ENCODE results near the gene HIPK1.
"Not testable (repeated sequence)": the region's sequence is repeated elsewhere in the genome, so short reads cannot be mapped to it uniquely, and the experiment has no call there.

Gene HIPK1

GRCh38 chr1:113982949-113983348 is 53.8 kb downstream of the HIPK1 start:
- DNase-seq (ENCODE audit: low read depth): no peak

GRCh38 chr1:113983391-113983790 is 54.3 kb downstream of the HIPK1 start:
- DNase-seq (ENCODE audit: low read depth): no peak

- DNase-seq (ENCODE audit: low read depth): no peak
These were observed 54.7 kb downstream of the HIPK1 start for GRCh38 chr1:113983826-113984225.

GRCh38 chr1:113984710-113985109 is 55.6 kb downstream of the HIPK1 start:
- no peak for DNase-seq (ENCODE audit: low read depth)

GRCh38 chr1:113986802-113987201 is 57.7 kb downstream of the HIPK1 start:
- DNase-seq (ENCODE audit: low read depth): no peak

- DNase-seq (ENCODE audit: low read depth): no peak
These were observed 58.1 kb downstream of the HIPK1 start for GRCh38 chr1:113987259-113987658.

GRCh38 chr1:113990530-113990929 is 61.4 kb downstream of the HIPK1 start:
- no peak for DNase-seq (ENCODE audit: low read depth)

GRCh38 chr1:113990961-113991360 is 61.8 kb downstream of the HIPK1 start:
- DNase-seq (ENCODE audit: low read depth): no peak

- DNase-seq (ENCODE audit: low read depth): no peak
These were observed 62.4 kb downstream of the HIPK1 start for GRCh38 chr1:113991467-113991997.

- DNase-seq (ENCODE audit: low read depth): no peak
These were observed 63.9 kb downstream of the HIPK1 start for GRCh38 chr1:113993072-113993471.

GRCh38 chr1:113993766-113994165 is 64.6 kb downstream of the HIPK1 start:
- no peak for DNase-seq (ENCODE audit: low read depth)

GRCh38 chr1:113995382-113995781 is 66.3 kb downstream of the HIPK1 start:
- no peak for DNase-seq (ENCODE audit: low read depth)

GRCh38 chr1:113998361-113998760 is 69.2 kb downstream of the HIPK1 start:
- no peak for DNase-seq (ENCODE audit: low read depth)

GRCh38 chr1:113999233-113999632 is 70.1 kb downstream of the HIPK1 start:
- DNase-seq (ENCODE audit: low read depth): no peak

- DNase-seq (ENCODE audit: low read depth): no peak
These were observed 70.7 kb downstream of the HIPK1 start for GRCh38 chr1:113999799-114000198.

- no peak for DNase-seq (ENCODE audit: low read depth)
These were observed 71.3 kb downstream of the HIPK1 start for GRCh38 chr1:114000406-114000805.

GRCh38 chr1:114002492-114003239 is 73.5 kb downstream of the HIPK1 start:
- DNase-seq (ENCODE audit: low read depth): no peak

- DNase-seq (ENCODE audit: low read depth): no peak
These were observed 74.3 kb downstream of the HIPK1 start for GRCh38 chr1:114003431-114003830.

- not testable (repeated sequence) for DNase-seq (ENCODE audit: low read depth)
These were observed 77.7 kb downstream of the HIPK1 start for GRCh38 chr1:114006825-114007224.

- DNase-seq (ENCODE audit: low read depth): peak; percentile 27
These were observed 79.4 kb downstream of the HIPK1 start for GRCh38 chr1:114008480-114008941.

GRCh38 chr1:114008993-114009392 is 79.9 kb downstream of the HIPK1 start:
- no peak for DNase-seq (ENCODE audit: low read depth)

GRCh38 chr1:114009393-114009792 is 80.3 kb downstream of the HIPK1 start:
- DNase-seq (ENCODE audit: low read depth): peak; percentile 17

GRCh38 chr1:114010433-114011184 is 81.5 kb downstream of the HIPK1 start:
- no peak for DNase-seq (ENCODE audit: low read depth)
